Spleen (tissue), 7 donors: ENCODE measurements around the gene AQR.
"Not testable (repeated sequence)": the region's sequence is repeated elsewhere in the genome, so short reads cannot be mapped to it uniquely, and the experiment has no call there.

Source experiments
- CTCF ChIP-seq, 11 experiments: fragments of 200-600 bp in 7 of 11; fragments of 450-650 bp in 4 of 11; sonication (generic) in 4 of 11; IDR thresholded peaks in 8 of 11; conservative IDR thresholded peaks in 3 of 11; 1 replicate in 7 of 11; 2 replicates in 4 of 11; pipeline versions ENCODE4 v1.4.0 to v1.8.0; 2016 to 2021; ENCODE audit warnings: antibody characterized with exemption in 11 of 11, inconsistent platforms in 4 of 11, mild to moderate bottlenecking in 1 of 11
- POLR2A ChIP-seq, 3 donors: fragments of 450-650 bp; IDR thresholded peaks; one replicate each; pipeline ENCODE4 v1.5.1; 2017; ENCODE audit warnings: antibody characterized with exemption in 3 of 3, mild to moderate bottlenecking in 1 of 3
- donor health status: DM: no; HTN: no; CAD: no; lungs with moderate emphysema.
- donor health status: DM: no; HTN: no; CAD: no.
- donor health status: DM: no; HTN: no; CAD: no.

DNA sequence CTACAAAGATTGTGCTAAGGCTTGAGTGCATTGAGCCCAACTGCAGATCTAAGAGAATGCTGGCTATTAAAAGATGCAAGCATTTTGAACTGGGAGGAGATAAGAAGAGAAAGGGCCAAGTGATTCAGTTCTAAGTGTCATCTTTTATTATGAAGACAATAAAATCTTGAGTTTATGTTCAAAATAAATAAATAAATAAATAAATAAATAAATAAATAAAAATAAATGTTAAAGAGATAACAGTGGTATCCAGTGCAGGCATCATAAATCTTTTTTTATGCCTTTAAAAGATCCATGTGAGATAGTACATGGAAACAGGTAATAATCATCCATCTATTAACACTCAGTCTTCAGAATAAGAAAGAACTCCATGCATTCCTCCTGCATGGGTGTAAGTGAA is 26.3 kb downstream of the AQR start:
- TF ChIP-seq CTCF (IDR thresholded peaks at IDR 0.05 in 8 of 11, conservative IDR thresholded peaks at IDR 0.05 in 3 of 11); POLR2A (IDR thresholded peaks at IDR 0.05): not testable (repeated sequence)
